ENCODE results near the gene ABCG1.

- TF ChIP-seq ZNF302 (CRISPR knock-in tag; IDR thresholded peaks at IDR 0.05) (no peak), RFX5 (IDR thresholded peaks at IDR 0.05) (no peak)
Observed at GRCh38 chr21:42264245-42265195, 45.6 kb downstream of the ABCG1 start.
